ENCODE data around the gene SLC6A5. TPM values are rescaled to one million over a fixed set of nuclear protein-coding genes. Genes with fewer than 3 reads are reported as not detected.

Gene SLC6A5
- total RNA-seq, 1 experiment from 2014 or later: not detected

DNA sequence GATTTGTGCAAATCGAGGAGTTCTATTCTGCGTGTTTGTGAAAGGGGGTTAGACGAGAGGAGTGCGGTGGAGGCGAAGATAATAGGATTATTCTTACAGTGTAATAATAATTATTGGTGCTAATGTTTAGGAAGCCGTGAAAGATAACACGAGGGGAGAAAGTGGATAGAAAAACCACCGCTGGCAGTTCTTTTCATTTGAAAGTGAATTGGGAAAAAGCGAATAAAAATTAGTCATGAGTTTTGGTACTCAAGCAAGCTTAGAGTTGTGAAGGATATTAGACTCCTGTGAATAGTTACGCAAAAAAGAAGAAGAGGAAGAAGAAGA is 575 bp downstream of the SLC6A5 start:
- H3K27me3 ChIP-seq (ENCODE audit: insufficient read depth, low read length): peaks cover 17% of the 10 kb centered on the region; the same call in 1 of the 2 replicates
- no peak overlapping the region for H3K9ac ChIP-seq (ENCODE audit: low read length)
- no peaks in the 10 kb centered on the region for H4K20me1 ChIP-seq (ENCODE audit: insufficient read depth)
- H2AFZ ChIP-seq (ENCODE audit: low read depth, low read length, poor library complexity, severe bottlenecking): no peak overlapping the region
- H3K36me3 ChIP-seq (ENCODE audit: control insufficient read depth in 1 of 2, insufficient read depth in 2 of 2, low read length in 2 of 2): no peaks in the 10 kb centered on the region
- no peaks in the 10 kb centered on the region for H3K79me2 ChIP-seq (ENCODE audit: insufficient read depth, low read length)
- DNase-seq (ENCODE audit: low read depth, low spot score) (no peak), ATAC-seq (no peak)
- H3K4me2 ChIP-seq (ENCODE audit: low read length): no peak overlapping the region
- no peaks in the 10 kb centered on the region for H3K9me3 ChIP-seq (ENCODE audit: control insufficient read depth in 1 of 2, insufficient read depth in 1 of 2, low read depth in 1 of 2, low read length in 2 of 2)
- ChIA-PET CTCF (no interaction called here), RAD21 (ENCODE audit: low non-redundant PET in 1 of 2, low total read pairs in 2 of 2, uncharacterized antibody in 2 of 2, unreplicated experiment in 2 of 2) (no interaction called here), POLR2A (no interaction called here)
- no peak overlapping the region for H3K4me3 ChIP-seq (replicated peaks in 1 of 2; ENCODE audit: low read depth in 1 of 2, low read length in 2 of 2)
- H3K4me1 ChIP-seq (ENCODE audit: control insufficient read depth in 1 of 2, insufficient read depth in 2 of 2, low read length in 2 of 2): no peaks in the 10 kb centered on the region
- no peak for TF ChIP-seq POLR2AphosphoS5 (IDR thresholded peaks at IDR 0.05; ENCODE audit: low read depth, low read length)
- no peak for TF ChIP-seq ZNF274 (IDR thresholded peaks at IDR 0.05; ENCODE audit: low read depth, low read length)
- TF ChIP-seq EZH2phosphoT487 (IDR thresholded peaks at IDR 0.05; ENCODE audit: borderline replicate concordance): no peak
- no peak for TF ChIP-seq RAD21 (IDR thresholded peaks at IDR 0.05; ENCODE audit: low read depth)
- TF ChIP-seq, protein P1, sequence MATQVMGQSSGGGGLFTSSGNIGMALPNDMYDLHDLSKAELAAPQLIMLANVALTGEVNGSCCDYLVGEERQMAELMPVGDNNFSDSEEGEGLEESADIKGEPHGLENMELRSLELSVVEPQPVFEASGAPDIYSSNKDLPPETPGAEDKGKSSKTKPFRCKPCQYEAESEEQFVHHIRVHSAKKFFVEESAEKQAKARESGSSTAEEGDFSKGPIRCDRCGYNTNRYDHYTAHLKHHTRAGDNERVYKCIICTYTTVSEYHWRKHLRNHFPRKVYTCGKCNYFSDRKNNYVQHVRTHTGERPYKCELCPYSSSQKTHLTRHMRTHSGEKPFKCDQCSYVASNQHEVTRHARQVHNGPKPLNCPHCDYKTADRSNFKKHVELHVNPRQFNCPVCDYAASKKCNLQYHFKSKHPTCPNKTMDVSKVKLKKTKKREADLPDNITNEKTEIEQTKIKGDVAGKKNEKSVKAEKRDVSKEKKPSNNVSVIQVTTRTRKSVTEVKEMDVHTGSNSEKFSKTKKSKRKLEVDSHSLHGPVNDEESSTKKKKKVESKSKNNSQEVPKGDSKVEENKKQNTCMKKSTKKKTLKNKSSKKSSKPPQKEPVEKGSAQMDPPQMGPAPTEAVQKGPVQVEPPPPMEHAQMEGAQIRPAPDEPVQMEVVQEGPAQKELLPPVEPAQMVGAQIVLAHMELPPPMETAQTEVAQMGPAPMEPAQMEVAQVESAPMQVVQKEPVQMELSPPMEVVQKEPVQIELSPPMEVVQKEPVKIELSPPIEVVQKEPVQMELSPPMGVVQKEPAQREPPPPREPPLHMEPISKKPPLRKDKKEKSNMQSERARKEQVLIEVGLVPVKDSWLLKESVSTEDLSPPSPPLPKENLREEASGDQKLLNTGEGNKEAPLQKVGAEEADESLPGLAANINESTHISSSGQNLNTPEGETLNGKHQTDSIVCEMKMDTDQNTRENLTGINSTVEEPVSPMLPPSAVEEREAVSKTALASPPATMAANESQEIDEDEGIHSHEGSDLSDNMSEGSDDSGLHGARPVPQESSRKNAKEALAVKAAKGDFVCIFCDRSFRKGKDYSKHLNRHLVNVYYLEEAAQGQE (IDR thresholded peaks at IDR 0.05; ENCODE audit: low read depth): no peak
- TF ChIP-seq, protein P2, sequence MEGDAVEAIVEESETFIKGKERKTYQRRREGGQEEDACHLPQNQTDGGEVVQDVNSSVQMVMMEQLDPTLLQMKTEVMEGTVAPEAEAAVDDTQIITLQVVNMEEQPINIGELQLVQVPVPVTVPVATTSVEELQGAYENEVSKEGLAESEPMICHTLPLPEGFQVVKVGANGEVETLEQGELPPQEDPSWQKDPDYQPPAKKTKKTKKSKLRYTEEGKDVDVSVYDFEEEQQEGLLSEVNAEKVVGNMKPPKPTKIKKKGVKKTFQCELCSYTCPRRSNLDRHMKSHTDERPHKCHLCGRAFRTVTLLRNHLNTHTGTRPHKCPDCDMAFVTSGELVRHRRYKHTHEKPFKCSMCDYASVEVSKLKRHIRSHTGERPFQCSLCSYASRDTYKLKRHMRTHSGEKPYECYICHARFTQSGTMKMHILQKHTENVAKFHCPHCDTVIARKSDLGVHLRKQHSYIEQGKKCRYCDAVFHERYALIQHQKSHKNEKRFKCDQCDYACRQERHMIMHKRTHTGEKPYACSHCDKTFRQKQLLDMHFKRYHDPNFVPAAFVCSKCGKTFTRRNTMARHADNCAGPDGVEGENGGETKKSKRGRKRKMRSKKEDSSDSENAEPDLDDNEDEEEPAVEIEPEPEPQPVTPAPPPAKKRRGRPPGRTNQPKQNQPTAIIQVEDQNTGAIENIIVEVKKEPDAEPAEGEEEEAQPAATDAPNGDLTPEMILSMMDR (IDR thresholded peaks at IDR 0.05 in 2 of 3, conservative IDR thresholded peaks at IDR 0.05 in 1 of 3; ENCODE audit: borderline replicate concordance in 1 of 3, insufficient read depth in 1 of 3, low read depth in 2 of 3, low read length in 2 of 3): no peak
- no peak for TF ChIP-seq POLR2A (IDR thresholded peaks at IDR 0.05; ENCODE audit: borderline replicate concordance, extremely low read depth, insufficient read depth, insufficient read length)
- TF ChIP-seq FOSL1 (IDR thresholded peaks at IDR 0.05; ENCODE audit: low read depth): no peak
- TF ChIP-seq SP1 (IDR thresholded peaks at IDR 0.05; ENCODE audit: low read depth): no peak
- TF ChIP-seq, protein P3, sequence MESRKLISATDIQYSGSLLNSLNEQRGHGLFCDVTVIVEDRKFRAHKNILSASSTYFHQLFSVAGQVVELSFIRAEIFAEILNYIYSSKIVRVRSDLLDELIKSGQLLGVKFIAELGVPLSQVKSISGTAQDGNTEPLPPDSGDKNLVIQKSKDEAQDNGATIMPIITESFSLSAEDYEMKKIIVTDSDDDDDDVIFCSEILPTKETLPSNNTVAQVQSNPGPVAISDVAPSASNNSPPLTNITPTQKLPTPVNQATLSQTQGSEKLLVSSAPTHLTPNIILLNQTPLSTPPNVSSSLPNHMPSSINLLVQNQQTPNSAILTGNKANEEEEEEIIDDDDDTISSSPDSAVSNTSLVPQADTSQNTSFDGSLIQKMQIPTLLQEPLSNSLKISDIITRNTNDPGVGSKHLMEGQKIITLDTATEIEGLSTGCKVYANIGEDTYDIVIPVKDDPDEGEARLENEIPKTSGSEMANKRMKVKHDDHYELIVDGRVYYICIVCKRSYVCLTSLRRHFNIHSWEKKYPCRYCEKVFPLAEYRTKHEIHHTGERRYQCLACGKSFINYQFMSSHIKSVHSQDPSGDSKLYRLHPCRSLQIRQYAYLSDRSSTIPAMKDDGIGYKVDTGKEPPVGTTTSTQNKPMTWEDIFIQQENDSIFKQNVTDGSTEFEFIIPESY (IDR thresholded peaks at IDR 0.05; ENCODE audit: extremely low read depth, insufficient replicate concordance, low read length): no peak
- no peak for TF ChIP-seq ELF1 (IDR thresholded peaks at IDR 0.05; ENCODE audit: borderline replicate concordance, low read depth)
- no peak for TF ChIP-seq SRF (IDR thresholded peaks at IDR 0.05; ENCODE audit: low read depth)
- no peak for TF ChIP-seq JUND (IDR thresholded peaks at IDR 0.05)
- no peak for TF ChIP-seq ZFX (IDR thresholded peaks at IDR 0.05)
- no peak for TF ChIP-seq SIN3A (IDR thresholded peaks at IDR 0.05; ENCODE audit: low read depth)
- no peaks in the 10 kb centered on the region for H3K9me2 ChIP-seq (ENCODE audit: insufficient read depth)
- intact Hi-C loops (cut with micrococcal nuclease): no loop called here
- no peak overlapping the region for H3K27ac ChIP-seq (ENCODE audit: low read depth, low read length)
- BruUV-seq (replicated peaks): no TSS peak

Data from HCT116 (cell line).